Prostate gland (tissue), 2 donors: Measurements from ENCODE around the gene CERS3. TPM values are rescaled to one million over a fixed set of nuclear protein-coding genes. Genes with fewer than 3 reads are reported as not detected.
A peak's percentile ranks its signal among the peaks of the same experiment; 100 is the strongest.

Experiments used
- DNase-seq: peaks from one replicate; pipeline ENCODE4 v3.0.0-alpha.2; 2019; ENCODE audit warnings: low spot score
- H3K27ac ChIP-seq, 2 donors: fragments of 200-600 bp; sonication (generic); 2 replicates each; pipeline ENCODE4 v1.5.1; 2017 to 2019
- H3K27me3 ChIP-seq: fragments of 200-600 bp; sonication (generic); replicated peaks from 2 replicates; pipeline ENCODE4 v1.5.1; 2019; ENCODE audit not compliant: insufficient read depth
- H3K36me3 ChIP-seq, 2 donors: fragments of 200-600 bp; sonication (generic); 1 replicate in 1 of 2; 2 replicates in 1 of 2; pipeline versions ENCODE4 v1.5.1 to v1.8.1; 2017 to 2019
- H3K4me1 ChIP-seq: fragments of 200-600 bp; sonication (generic); replicated peaks from 2 replicates; pipeline ENCODE4 v1.5.1; 2019
- H3K4me3 ChIP-seq, 2 donors: fragments of 200-600 bp; sonication (generic); 2 replicates each; pipeline ENCODE4 v1.5.1; 2017 to 2019
- H3K9me3 ChIP-seq: fragments of 200-600 bp; sonication (generic); 2 replicates; pipeline ENCODE4 v1.5.1; 2017
- CTCF ChIP-seq, 4 experiments: fragments of 200-600 bp in 2 of 4; fragments of 450-650 bp in 2 of 4; sonication (generic) in 2 of 4; IDR thresholded peaks; 1 replicate in 3 of 4; 2 replicates in 1 of 4; pipeline ENCODE4 v1.5.1; 2016 to 2019; ENCODE audit warnings: antibody characterized with exemption in 4 of 4, mild to moderate bottlenecking in 2 of 4, moderate library complexity in 2 of 4
- POLR2A ChIP-seq: fragments of 450-650 bp; IDR thresholded peaks from one replicate; pipeline ENCODE4 v1.6.1; 2016; ENCODE audit warnings: antibody characterized with exemption, mild to moderate bottlenecking
- POLR2AphosphoS5 ChIP-seq: sonication (generic); formaldehyde crosslinking; IDR thresholded peaks from one replicate; pipeline ENCODE4 v1.6.1; 2017; ENCODE audit warnings: antibody characterized with exemption
- WGBS: methylation state at CpG from one replicate; pipeline ENCODE4 v1.1.5; 2018; 5-methylcytosine and 5-hydroxymethylcytosine counted together
- intact Hi-C: fragments of 100-400 bp; cut with DNase I; formaldehyde crosslinking; loops from one replicate; pipeline ENCODE4 v1.14.2; 2022
- total RNA-seq, 2 donors: library from RNA; depleted of rRNA; stranded (reverse); fragments of >200 nt; gene quantifications; one replicate each; pipeline ENCODE4 v1.1.0, GENCODE V29; 2016

Gene CERS3
- total RNA-seq, 2 donors from 2014 or later: 0.73 to 4.0 TPM

GRCh38 chr15:100516643-100517512, 11.9 kb downstream of the CERS3 start:
- TF ChIP-seq CTCF (IDR thresholded peaks at IDR 0.05): no peak
- TF ChIP-seq POLR2A: no peak
- peak; percentile 79 for TF ChIP-seq POLR2AphosphoS5
- 30% methylated on average over 5 of the region's 5 CpGs for whole genome bisulfite sequencing
- Histone ChIP-seq H3K4me1 (peaks cover 7% of the 10 kb centered on the region), H3K36me3 (no peaks in the 10 kb centered on the region), H3K4me3 (no peak overlapping the region), H3K27ac (peak overlapping the region; percentile 62 to 75), H3K9me3 (no peaks in the 10 kb centered on the region), H3K27me3 (no peaks in the 10 kb centered on the region)
- intact Hi-C loops: no loop called here
- peak; percentile 87 for DNase-seq

GRCh38 chr15:100515758-100516157, 13.0 kb downstream of the CERS3 start:
- intact Hi-C loops: no loop called here
- H3K27me3 ChIP-seq: no peaks in the 10 kb centered on the region
- no peaks in the 10 kb centered on the region for H3K36me3 ChIP-seq
- H3K27ac ChIP-seq: peak overlapping the region in 1 of 2 donors; percentile 62
- TF ChIP-seq CTCF (IDR thresholded peaks at IDR 0.05) (no peak), POLR2AphosphoS5 (no peak), POLR2A (no peak)
- H3K4me1 ChIP-seq: peaks cover 7% of the 10 kb centered on the region
- no peak for DNase-seq
- WGBS: 55% methylated on average over 4 of the region's 4 CpGs
- H3K4me3 ChIP-seq: no peak overlapping the region
- H3K9me3 ChIP-seq: no peaks in the 10 kb centered on the region

GRCh38 chr15:100508641-100509300, 20.0 kb downstream of the CERS3 start:
- DNase-seq: no peak
- TF ChIP-seq CTCF (IDR thresholded peaks at IDR 0.05) (no peak), POLR2AphosphoS5 (no peak), POLR2A (no peak)

GRCh38 chr15:100502651-100503050, 26.1 kb downstream of the CERS3 start:
- no peaks in the 10 kb centered on the region for H3K9me3 ChIP-seq
- H3K4me3 ChIP-seq: no peak overlapping the region
- no peaks in the 10 kb centered on the region for H3K36me3 ChIP-seq
- TF ChIP-seq POLR2AphosphoS5 (no peak), CTCF (IDR thresholded peaks at IDR 0.05) (no peak), POLR2A (no peak)
- no peaks in the 10 kb centered on the region for H3K4me1 ChIP-seq
- intact Hi-C loops: no loop called here
- no peak for DNase-seq
- H3K27ac ChIP-seq: no peak overlapping the region
- no peaks in the 10 kb centered on the region for H3K27me3 ChIP-seq
- 41% methylated on average over 3 of the region's 3 CpGs for WGBS

More at GRCh38 chr15:100508641-100509300, 20.0 kb downstream of the CERS3 start:
- intact Hi-C loops: no loop called here
- Histone ChIP-seq H3K36me3 (no peaks in the 10 kb centered on the region), H3K27me3 (no peaks in the 10 kb centered on the region), H3K4me1 (no peaks in the 10 kb centered on the region), H3K4me3 (no peak overlapping the region), H3K27ac (no peak overlapping the region), H3K9me3 (no peaks in the 10 kb centered on the region)
- 78% methylated on average over 7 of the region's 7 CpGs for WGBS
